Common myeloid progenitor, CD34-positive (primary cell): ENCODE data around the gene TMEM271.

Experiments
- CTCF ChIA-PET: fragments of 350-600 bp; sonication (Branson Sonifier 250); formaldehyde crosslinking; loops from one replicate; lab custom pipeline; 2021; ENCODE audit warnings: antibody characterized with exemption; lab: Charles Lee
- POLR2A ChIA-PET: fragments of 350-600 bp; sonication (Branson Sonifier 250); formaldehyde crosslinking; loops from one replicate; lab custom pipeline; 2021; ENCODE audit warnings: antibody characterized with exemption; lab: Charles Lee
- DNase-seq, 3 donors: peaks; one replicate each; pipeline versions ENCODE4 v3.0.0 to v3.0.0-alpha.2; 2013
- H3K27ac ChIP-seq, 2 experiments: 1 replicate in 1 of 2; 2 replicates in 1 of 2; pipeline ENCODE4 v1.7.0; 2013; ENCODE audit warnings: inconsistent platforms in 2 of 2, low read length in 2 of 2, mild to moderate bottlenecking in 2 of 2, low read depth in 1 of 2, moderate library complexity in 1 of 2; ENCODE audit not compliant: severe bottlenecking in 2 of 2, insufficient read depth in 1 of 2, poor library complexity in 1 of 2
- H3K27me3 ChIP-seq, 5 experiments: replicated peaks in 2 of 5; 1 replicate in 3 of 5; 2 replicates in 2 of 5; pipeline versions ENCODE4 v1.6.1 to v1.7.0; 2013; ENCODE audit warnings: low read length in 4 of 5, mild to moderate bottlenecking in 2 of 5, moderate library complexity in 2 of 5, inconsistent platforms in 1 of 5; ENCODE audit not compliant: insufficient read depth in 5 of 5, control insufficient read depth in 4 of 5
- H3K36me3 ChIP-seq, 4 experiments: 1 replicate in 2 of 4; 2 replicates in 2 of 4; pipeline versions ENCODE4 v1.6.1 to v1.7.0; 2013; ENCODE audit warnings: low read length in 3 of 4, control low read depth in 1 of 4, mild to moderate bottlenecking in 1 of 4; ENCODE audit not compliant: control insufficient read depth in 4 of 4, insufficient read depth in 4 of 4
- H3K4me1 ChIP-seq, 4 experiments: 1 replicate in 3 of 4; 2 replicates in 1 of 4; pipeline versions ENCODE4 v1.6.1 to v1.7.1; 2013; ENCODE audit warnings: low read length in 3 of 4, mild to moderate bottlenecking in 3 of 4, control low read depth in 1 of 4, inconsistent platforms in 1 of 4, moderate library complexity in 1 of 4; ENCODE audit not compliant: control insufficient read depth in 4 of 4, insufficient read depth in 4 of 4; ENCODE audit errors: control extremely low read depth in 1 of 4
- H3K4me3 ChIP-seq, 7 experiments: 1 replicate in 4 of 7; 2 replicates in 3 of 7; pipeline versions ENCODE4 v1.5.1 to v1.7.0; 2013; ENCODE audit warnings: mild to moderate bottlenecking in 7 of 7, low read length in 6 of 7, moderate library complexity in 6 of 7, inconsistent platforms in 2 of 7, low read depth in 2 of 7, control low read depth in 1 of 7; ENCODE audit not compliant: insufficient read depth in 4 of 7, control insufficient read depth in 1 of 7; ENCODE audit errors: extremely low read depth in 1 of 7
- H3K9me3 ChIP-seq, 5 experiments: 1 replicate in 4 of 5; 2 replicates in 1 of 5; pipeline versions ENCODE4 v1.6.1 to v1.7.1; 2013; ENCODE audit warnings: low read length in 4 of 5, mild to moderate bottlenecking in 2 of 5, inconsistent platforms in 1 of 5, low read depth in 1 of 5, moderate library complexity in 1 of 5; ENCODE audit not compliant: control insufficient read depth in 4 of 5, insufficient read depth in 2 of 5; ENCODE audit errors: control extremely low read depth in 1 of 5
- WGBS: methylation state at CpG from one replicate; pipeline ENCODE4 v1.1.5; 2013; ENCODE audit not compliant: insufficient coverage; 5-methylcytosine and 5-hydroxymethylcytosine counted together

TMEM271 gene

GRCh38 chr4:588351-588849 lies 12.3 kb upstream of the TMEM271 start:
- Histone ChIP-seq H3K9me3 (peaks cover 0 to 13% (median 4%) of the 10 kb centered on the region in 5 experiments), H3K27me3 (peaks cover 0 to 39% (median 11%) of the 10 kb centered on the region in 5 experiments), H3K27ac (no peak overlapping the region), H3K4me1 (no peaks in the 10 kb centered on the region), H3K4me3 (no peak overlapping the region), H3K36me3 (no peaks in the 10 kb centered on the region)
- ChIA-PET POLR2A (no interaction called here), CTCF (no interaction called here)
- DNase-seq: no peak
- WGBS: 93% methylated on average over 36 of the region's 36 CpGs

GRCh38 chr4:587671-588350 lies 11.7 kb upstream of the TMEM271 start:
- Histone ChIP-seq H3K4me1 (no peaks in the 10 kb centered on the region), H3K27me3 (peaks cover 0 to 39% (median 11%) of the 10 kb centered on the region in 5 experiments), H3K36me3 (no peaks in the 10 kb centered on the region), H3K27ac (no peak overlapping the region), H3K4me3 (no peak overlapping the region), H3K9me3 (peaks cover 0 to 13% (median 4%) of the 10 kb centered on the region in 5 experiments)
- WGBS: 89% methylated on average over 25 of the region's 25 CpGs
- no peak for DNase-seq
- POLR2A ChIA-PET: no interaction called here
- CTCF ChIA-PET: interaction anchor here (0.7 kb wide), 1 partner anchor 14 kb away, joined by 3 read pairs; no protein-coding TSS in a partner anchor

DNA sequence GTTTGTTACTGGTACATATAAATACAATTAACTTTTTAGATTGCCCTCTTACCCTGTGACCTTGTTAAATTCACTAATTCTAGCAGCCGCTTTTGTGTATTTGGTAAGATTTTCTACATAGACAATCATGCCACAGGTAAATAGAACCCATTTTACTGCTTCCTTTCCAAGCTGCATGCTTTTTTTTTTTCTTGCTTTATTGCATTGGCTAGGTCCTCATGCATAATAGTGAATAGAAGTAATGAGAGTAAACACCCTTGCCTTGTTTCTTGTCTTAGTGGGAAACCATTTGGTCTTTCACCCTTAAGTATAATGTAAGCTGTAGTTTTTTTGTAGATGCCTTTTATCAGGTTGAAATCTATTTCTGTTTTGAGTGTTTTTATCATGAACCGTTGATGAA lies 7.7 kb upstream of the TMEM271 start:
- ChIA-PET POLR2A (interaction anchor here (0.6 kb wide), 1 partner anchor 84 kb away, joined by 3 read pairs; no protein-coding TSS in a partner anchor), CTCF (interaction anchor here (1.4 to 1.5 kb wide), 2 partner anchors 16 to 20 kb away, joined by 3 to 5 read pairs; no protein-coding TSS in a partner anchor)
- Histone ChIP-seq H3K4me3 (no peak overlapping the region), H3K27ac (no peak overlapping the region), H3K9me3 (peaks cover 0 to 13% (median 4%) of the 10 kb centered on the region in 5 experiments), H3K4me1 (peaks cover 0 to 8% (median 3%) of the 10 kb centered on the region in 4 experiments), H3K36me3 (no peaks in the 10 kb centered on the region), H3K27me3 (peaks cover 8 to 60% (median 19%) of the 10 kb centered on the region in 5 experiments)
- WGBS: 100% methylated on average over 1 of the region's 2 CpGs
- no peak for DNase-seq

DNA sequence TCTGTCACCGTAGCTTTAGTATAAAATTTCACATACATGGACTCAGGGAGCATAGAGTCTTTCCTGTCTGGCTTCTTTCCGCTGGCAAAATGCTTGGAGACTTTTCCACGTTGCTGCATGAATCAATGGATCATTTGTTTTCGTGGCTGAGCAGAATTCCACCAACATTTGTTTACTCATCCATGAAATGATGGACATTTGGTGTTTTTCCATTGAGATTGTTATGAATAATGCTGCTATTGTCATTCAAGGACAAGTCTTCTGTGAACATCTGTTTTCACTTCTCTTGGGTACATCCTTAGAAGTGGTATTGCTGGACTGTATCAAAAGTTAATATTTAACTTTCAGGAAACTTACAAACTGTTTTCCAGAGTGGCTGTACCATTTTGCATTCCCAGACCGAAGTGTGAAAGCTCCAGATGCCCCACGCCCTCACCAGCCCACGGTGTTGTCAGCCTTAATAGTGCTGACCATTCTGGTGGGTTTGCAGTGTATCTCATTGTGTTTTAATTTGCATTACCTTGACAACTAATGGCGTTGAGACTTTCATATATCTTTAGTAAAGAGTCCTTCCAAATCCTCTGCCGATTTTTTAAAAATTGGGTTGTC lies 5.8 kb upstream of the TMEM271 start:
- Histone ChIP-seq H3K36me3 (no peaks in the 10 kb centered on the region), H3K4me3 (no peak overlapping the region), H3K27me3 (peaks cover 10 to 65% (median 22%) of the 10 kb centered on the region in 5 experiments), H3K27ac (no peak overlapping the region), H3K4me1 (peaks cover 0 to 25% (median 14%) of the 10 kb centered on the region in 4 experiments), H3K9me3 (peaks cover 0 to 10% (median 4%) of the 10 kb centered on the region in 5 experiments)
- 94% methylated on average over 4 of the region's 9 CpGs for WGBS
- POLR2A ChIA-PET: no interaction called here
- CTCF ChIA-PET: no interaction called here
- no peak for DNase-seq

DNA sequence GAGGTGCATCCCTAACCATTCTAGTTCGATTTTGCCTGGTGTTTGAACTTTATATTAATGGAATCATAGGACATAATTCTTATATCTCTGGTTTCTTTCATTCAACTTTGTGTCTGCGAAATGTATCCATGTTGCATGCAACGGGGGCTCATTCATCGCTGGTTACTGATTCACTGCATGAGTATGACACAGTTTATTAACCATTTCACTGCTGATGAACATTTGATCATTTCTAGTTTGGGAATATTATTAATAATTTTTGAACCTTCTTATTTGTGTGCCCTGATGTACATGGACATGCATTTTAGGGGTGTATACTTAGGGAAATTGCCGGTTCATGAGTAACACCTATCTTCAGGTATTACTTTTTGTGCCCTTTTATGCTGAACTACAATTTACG lies 5.1 kb upstream of the TMEM271 start:
- no peak for DNase-seq
- Histone ChIP-seq H3K4me1 (peaks cover 0 to 29% (median 14%) of the 10 kb centered on the region in 4 experiments), H3K36me3 (no peaks in the 10 kb centered on the region), H3K9me3 (peaks cover 0 to 10% (median 4%) of the 10 kb centered on the region in 5 experiments), H3K27ac (no peak overlapping the region), H3K27me3 (peaks cover 10 to 65% (median 22%) of the 10 kb centered on the region in 5 experiments), H3K4me3 (no peak overlapping the region)
- CTCF ChIA-PET: no interaction called here
- POLR2A ChIA-PET: no interaction called here
- WGBS: 92% methylated on average over 2 of the region's 6 CpGs

DNA sequence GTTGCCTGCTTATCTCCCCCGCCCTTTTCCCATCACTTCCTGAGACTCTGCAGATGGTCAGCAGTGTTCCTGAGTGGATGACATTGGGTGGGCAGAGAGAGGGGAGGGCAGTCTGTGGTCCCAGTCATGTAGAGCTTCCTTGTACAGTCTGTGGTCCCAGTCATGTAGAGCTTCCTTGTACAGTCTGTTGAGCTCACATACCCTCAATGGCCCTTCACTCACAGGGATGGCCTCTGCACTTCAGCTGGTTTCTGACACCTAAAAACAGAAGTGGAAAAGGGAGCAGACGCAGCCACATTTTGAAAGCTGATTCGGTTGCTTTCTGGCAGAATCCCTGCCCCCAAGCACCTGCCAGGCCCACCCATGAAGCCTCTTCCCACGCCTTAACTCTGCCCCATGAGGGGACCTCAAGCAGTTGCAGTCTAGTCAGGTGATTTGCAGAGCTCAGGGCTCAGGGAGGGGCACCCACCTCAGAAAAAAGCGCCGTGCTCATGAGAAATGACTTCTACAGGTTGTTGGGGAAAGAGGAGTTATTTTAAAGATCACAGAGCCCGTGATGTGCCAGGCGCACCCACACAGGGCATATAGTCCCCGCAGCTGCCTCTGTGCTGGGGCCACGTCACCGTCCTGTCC lies 3.6 kb upstream of the TMEM271 start:
- H3K27me3 ChIP-seq: peaks cover 10 to 73% (median 22%) of the 10 kb centered on the region in 5 experiments

More for the DNA sequence above, 3.6 kb upstream of the TMEM271 start:
- peaks cover 0 to 38% (median 17%) of the 10 kb centered on the region in 4 experiments for H3K4me1 ChIP-seq
- peaks cover 0 to 10% (median 4%) of the 10 kb centered on the region in 5 experiments for H3K9me3 ChIP-seq
- no peak overlapping the region for H3K27ac ChIP-seq
- H3K4me3 ChIP-seq: no peak overlapping the region
- H3K36me3 ChIP-seq: no peaks in the 10 kb centered on the region
- ChIA-PET CTCF (interaction anchor here (0.5 to 1.6 kb wide), 2 partner anchors 11 to 1387 kb away, joined by 3 to 4 read pairs; no protein-coding TSS in a partner anchor), POLR2A (no interaction called here)
- WGBS: 24% methylated on average over 7 of the region's 11 CpGs
- peak in 2 of 3 donors; percentile 28 to 43 for DNase-seq
